Tibial nerve (tissue), 3 donors: ENCODE results near the gene NELL1.

Experiments
- POLR2A ChIP-seq, 2 donors: fragments of 450-650 bp; IDR thresholded peaks; one replicate each; pipeline ENCODE4 v1.6.1; 2017; ENCODE audit warnings: antibody characterized with exemption in 2 of 2, mild to moderate bottlenecking in 2 of 2, moderate library complexity in 2 of 2
- TF ChIP-seq, protein P1 (sequence below), 5 experiments: fragments of 200-600 bp in 3 of 5; fragments of 450-650 bp in 2 of 5; sonication (generic) in 3 of 5; IDR thresholded peaks; one replicate each; pipeline ENCODE4 v1.5.1; 2016 to 2019; ENCODE audit warnings: antibody characterized with exemption in 5 of 5, mild to moderate bottlenecking in 3 of 5, moderate library complexity in 2 of 5

DNA sequence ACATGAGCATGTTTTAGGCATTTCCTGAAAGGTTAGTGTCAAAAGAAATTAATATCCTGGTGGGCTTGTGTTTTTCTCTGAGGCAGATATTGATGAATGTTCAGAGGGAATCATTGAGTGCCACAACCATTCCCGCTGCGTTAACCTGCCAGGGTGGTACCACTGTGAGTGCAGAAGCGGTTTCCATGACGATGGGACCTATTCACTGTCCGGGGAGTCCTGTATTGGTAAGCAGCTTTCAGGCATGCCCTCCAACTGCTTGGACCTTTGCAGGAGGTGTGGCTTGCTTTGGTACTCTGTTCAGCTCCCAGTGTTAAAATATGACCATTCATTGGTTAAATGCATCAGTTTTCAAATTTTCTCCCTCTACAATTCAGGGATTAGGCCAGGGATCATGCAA is 864.9 kb downstream of the NELL1 start:
- TF ChIP-seq, protein P1, sequence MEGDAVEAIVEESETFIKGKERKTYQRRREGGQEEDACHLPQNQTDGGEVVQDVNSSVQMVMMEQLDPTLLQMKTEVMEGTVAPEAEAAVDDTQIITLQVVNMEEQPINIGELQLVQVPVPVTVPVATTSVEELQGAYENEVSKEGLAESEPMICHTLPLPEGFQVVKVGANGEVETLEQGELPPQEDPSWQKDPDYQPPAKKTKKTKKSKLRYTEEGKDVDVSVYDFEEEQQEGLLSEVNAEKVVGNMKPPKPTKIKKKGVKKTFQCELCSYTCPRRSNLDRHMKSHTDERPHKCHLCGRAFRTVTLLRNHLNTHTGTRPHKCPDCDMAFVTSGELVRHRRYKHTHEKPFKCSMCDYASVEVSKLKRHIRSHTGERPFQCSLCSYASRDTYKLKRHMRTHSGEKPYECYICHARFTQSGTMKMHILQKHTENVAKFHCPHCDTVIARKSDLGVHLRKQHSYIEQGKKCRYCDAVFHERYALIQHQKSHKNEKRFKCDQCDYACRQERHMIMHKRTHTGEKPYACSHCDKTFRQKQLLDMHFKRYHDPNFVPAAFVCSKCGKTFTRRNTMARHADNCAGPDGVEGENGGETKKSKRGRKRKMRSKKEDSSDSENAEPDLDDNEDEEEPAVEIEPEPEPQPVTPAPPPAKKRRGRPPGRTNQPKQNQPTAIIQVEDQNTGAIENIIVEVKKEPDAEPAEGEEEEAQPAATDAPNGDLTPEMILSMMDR (IDR thresholded peaks at IDR 0.05) = no peak
- TF ChIP-seq POLR2A (IDR thresholded peaks at IDR 0.05) = no peak
